Fibroblast of the aortic adventitia (primary cell): Measurements from ENCODE around the gene ITGAE. TPM values are rescaled to one million over a fixed set of nuclear protein-coding genes. Genes with fewer than 3 reads are reported as not detected.

Experiments
- DNase-seq: peaks from one replicate; pipeline ENCODE4 v3.0.0-alpha.2; 2010; ENCODE audit warnings: low read depth
- H3K4me3 ChIP-seq: 2 replicates; pipeline ENCODE4 v1.5.1; 2011; ENCODE audit warnings: low read depth, mild to moderate bottlenecking, control low read depth, low read length, moderate library complexity
- CTCF ChIP-seq: IDR thresholded peaks from 2 replicates; pipeline ENCODE4 v1.5.1; 2011; ENCODE audit warnings: mild to moderate bottlenecking, low read length, control low read depth, inconsistent platforms; ENCODE audit not compliant: insufficient read depth
- total RNA-seq: library from RNA; depleted of rRNA; stranded (reverse); fragments of >200 nt; gene quantifications from 2 replicates; pipeline ENCODE4 v1.2.3, GENCODE V29; 2012; ENCODE audit warnings: low replicate concordance

Gene ITGAE
- total RNA-seq, 1 donor = 37.4 TPM

- DNase-seq = no peak
- TF ChIP-seq CTCF = no peak
- H3K4me3 ChIP-seq = no peak overlapping the region
Observed at GRCh38 chr17:3753624-3754023, 47.4 kb downstream of the ITGAE start.

- no peak for DNase-seq
- H3K4me3 ChIP-seq = no peak overlapping the region
- no peak for TF ChIP-seq CTCF
Observed at GRCh38 chr17:3751836-3752235, 49.2 kb downstream of the ITGAE start.

- no peak overlapping the region for H3K4me3 ChIP-seq
- TF ChIP-seq CTCF = no peak
- DNase-seq = no peak
Observed at GRCh38 chr17:3750926-3751325, 50.1 kb downstream of the ITGAE start.

- no peak overlapping the region for H3K4me3 ChIP-seq
- no peak for TF ChIP-seq CTCF
Observed at GRCh38 chr17:3750296-3750695, 50.7 kb downstream of the ITGAE start.

GRCh38 chr17:3748576-3748975, 52.4 kb downstream of the ITGAE start:
- no peak for TF ChIP-seq CTCF
- no peak overlapping the region for H3K4me3 ChIP-seq
- DNase-seq = no peak

More at GRCh38 chr17:3750296-3750695, 50.7 kb downstream of the ITGAE start:
- no peak for DNase-seq

- no peak for TF ChIP-seq CTCF
- DNase-seq = no peak
- no peak overlapping the region for H3K4me3 ChIP-seq
Observed at GRCh38 chr17:3747805-3748204, 53.2 kb downstream of the ITGAE start.

- DNase-seq = no peak
- no peak for TF ChIP-seq CTCF
- H3K4me3 ChIP-seq = no peak overlapping the region
Observed at GRCh38 chr17:3745071-3745470, 55.9 kb downstream of the ITGAE start.
